ENCODE measurements around the gene GPC1.
"Not testable (repeated sequence)": the region's sequence is repeated elsewhere in the genome, so short reads cannot be mapped to it uniquely, and the experiment has no call there.

Gene GPC1

GRCh38 chr2:240435457-240435947, at the start of gene GPC1:
Gene GPC1 (plus strand): TSS chr2:240435663. CDS start chr2:240435919, 256 bp downstream.
- DNase-seq (ENCODE audit: low read depth), result peak; percentile 25

DNA sequence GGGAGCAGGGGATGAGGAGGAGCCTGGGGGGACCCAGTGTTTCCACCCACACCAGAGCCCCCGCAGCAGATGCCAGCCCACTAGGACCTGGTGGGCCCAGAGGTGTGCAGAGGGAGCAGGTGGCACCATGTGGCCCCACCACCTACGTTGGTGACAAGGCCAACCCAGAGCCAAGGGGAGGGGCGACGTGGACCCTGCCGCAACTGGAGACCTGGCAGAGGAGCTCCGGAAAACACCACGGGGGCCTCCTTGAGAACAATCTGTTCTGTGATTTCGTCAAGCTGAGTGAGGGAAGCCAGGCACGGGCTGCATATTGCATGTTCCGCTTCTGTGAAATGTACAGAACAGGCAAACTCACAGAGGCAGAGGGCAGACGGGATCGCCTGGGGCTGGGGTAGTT, 49.1 kb upstream of the GPC1 start:
- no peak for DNase-seq (ENCODE audit: low read depth)

DNA sequence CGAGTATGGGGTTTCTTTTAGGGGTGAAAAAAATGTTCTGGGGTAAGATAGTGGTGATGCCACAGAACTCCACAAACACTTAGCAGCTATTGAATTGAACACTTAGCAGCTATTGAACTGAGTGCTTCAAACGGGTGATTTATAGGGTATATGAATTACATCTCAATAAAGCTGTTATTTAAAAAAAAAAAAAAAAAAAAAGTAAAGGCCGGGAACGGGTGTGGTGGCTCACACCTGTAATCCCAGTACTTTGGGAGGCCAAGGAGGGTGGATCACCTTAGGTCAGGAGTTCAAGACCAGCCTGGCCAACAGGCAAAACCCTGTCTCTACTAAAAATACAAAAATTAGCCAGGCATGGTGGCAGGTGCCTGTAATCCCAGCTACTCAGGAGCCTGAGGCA, 48.7 kb upstream of the GPC1 start:
- DNase-seq (ENCODE audit: low read depth), result not testable (repeated sequence)

- DNase-seq (ENCODE audit: low read depth), result no peak
These were observed 48.2 kb upstream of the GPC1 start for GRCh38 chr2:240387325-240387668.

DNA sequence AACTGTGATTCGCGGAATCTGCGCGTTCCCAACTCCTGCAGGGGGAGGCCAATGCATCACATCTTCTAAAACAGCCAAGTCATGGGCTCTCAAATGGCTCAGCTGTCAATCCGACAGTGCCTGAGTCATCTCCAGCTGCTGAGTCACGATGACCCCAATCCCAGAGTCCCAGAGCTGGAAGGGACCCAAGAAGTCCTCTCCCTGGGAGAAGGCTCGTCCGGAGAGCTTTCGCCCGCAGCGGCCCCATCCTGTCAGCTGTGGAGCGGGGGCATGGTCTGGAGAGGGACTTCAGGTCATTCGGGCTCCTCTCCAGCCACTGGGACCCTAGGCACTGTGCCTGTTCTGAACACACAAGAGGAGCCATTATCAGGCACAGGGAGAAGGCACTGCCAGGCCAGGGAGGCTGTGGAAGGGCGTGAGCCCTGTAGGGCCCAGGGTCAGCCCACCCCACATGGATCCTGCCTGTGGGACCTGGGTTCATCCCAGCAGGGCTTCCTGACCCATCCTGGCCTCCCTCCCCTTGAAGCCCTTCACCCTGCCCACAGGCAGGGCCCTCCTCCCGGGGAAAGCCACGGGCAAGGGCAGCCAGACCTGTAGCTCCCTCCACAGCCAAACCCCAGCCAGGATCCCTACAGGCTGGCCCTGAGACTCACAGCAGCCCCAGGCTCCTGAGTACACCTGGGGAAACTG, 47.6 kb upstream of the GPC1 start:
- no peak for DNase-seq (ENCODE audit: low read depth)

DNA sequence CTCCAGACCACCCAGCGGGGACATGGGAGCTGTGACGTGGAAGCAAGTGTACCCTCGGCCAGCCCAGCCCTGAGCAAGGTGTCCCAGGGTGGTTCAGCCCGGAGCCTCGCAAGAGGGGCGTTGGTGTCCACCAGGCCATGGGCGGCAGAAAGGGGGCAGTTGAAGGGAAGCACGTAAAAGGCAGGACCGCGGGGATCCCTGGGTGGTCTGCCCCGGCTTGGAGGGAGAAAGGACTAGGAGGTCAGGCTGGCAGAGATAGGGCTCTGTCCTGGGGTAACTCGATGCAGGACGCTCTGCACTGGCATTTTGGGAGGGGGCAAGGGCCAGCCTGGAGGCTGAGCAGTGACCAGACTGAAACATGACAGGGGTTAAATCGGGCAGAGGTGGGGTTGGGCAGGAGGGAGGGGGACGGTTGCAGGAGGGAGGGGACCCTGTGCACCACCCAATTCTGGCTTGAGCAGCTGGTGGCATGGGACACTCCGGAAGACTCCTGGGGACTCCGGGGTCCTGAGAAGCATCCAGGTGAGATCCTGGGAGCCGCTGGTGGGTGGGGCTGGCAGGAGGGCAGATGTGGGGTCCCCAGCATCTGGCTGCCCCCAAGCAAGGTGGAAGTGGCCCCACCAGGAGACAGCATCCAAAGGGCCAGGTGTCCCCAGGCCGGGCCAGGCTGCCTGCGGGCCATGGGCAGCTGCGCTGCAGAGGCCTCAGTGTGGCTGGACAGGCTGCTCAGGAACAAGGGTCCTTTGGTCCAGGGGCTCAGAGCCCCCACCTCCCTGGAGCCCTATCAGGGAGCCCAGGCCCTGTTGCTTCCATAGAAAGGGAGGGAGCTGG, 46.8 kb upstream of the GPC1 start:
- DNase-seq (ENCODE audit: low read depth), result no peak

DNA sequence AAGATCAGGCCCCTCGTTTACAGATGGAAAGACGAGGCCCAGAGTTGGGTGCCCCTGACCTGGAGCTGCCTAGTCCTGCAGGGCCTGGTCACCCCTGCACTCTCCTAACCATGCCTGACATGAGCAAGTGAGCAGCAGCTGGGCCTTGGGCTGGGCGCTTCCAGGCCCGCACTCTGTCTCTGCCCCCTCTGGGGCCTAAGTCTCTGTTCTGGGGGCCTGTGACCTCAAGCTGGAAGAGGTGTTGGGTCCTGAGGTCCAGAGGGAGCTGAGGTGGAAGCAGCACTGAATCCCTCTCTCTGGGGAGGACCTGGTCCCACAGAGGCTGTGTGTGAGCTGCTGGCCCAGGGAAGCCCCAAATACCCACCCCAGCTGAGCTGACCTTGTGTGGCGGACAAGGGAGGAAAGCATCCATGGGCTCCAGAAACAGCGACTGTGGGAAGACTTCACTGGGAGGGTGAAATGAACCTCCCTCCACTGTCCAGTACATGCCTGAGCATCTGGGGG, 46.1 kb upstream of the GPC1 start:
- no peak for DNase-seq (ENCODE audit: low read depth)

- no peak for DNase-seq (ENCODE audit: low read depth)
These were observed 45.1 kb upstream of the GPC1 start for GRCh38 chr2:240390091-240391073.

- no peak for DNase-seq (ENCODE audit: low read depth)
These were observed 44.1 kb upstream of the GPC1 start for GRCh38 chr2:240391111-240392051.

DNA sequence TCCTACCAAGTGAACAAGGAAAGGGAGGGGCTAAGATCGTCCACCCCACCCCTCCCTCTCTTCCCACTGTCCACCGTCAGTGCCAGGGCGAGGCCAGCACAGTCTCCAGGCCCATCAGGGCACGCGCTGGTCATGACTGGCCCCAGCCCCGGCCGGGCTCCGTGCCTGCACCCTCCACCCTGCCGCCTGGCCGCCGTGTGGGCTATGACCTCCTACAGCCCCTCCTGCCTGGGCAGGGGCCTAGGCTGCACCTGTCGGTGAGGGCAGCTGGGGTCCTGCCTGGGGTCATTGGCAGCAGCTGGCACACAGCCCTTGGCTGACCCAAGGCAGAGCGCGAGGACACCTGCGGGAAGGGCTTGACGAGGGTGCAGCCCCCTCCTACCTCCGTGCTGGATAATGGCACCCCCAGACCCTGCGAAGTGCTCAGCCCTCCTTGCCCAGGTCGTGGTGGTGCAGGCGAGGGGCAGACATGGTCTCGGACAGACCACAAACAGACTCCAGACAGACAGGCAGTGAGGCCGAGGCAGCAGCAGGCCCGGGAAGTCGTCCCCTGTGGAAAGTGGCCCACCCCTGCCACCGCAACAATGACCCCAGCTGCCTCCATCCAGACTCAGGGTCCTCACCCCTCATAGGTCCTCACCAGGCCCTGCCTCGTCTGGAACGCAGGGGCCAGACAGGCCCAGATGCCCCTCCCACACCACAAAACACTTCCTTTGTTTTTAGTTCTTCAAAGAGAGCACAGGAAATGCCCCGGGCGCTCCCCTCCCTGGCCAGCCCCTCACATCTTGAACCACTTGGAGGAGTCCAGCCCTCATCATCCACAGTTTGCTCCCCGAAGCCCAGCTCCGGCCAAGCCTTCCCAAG, 43.1 kb upstream of the GPC1 start:
- no peak for DNase-seq (ENCODE audit: low read depth)

DNA sequence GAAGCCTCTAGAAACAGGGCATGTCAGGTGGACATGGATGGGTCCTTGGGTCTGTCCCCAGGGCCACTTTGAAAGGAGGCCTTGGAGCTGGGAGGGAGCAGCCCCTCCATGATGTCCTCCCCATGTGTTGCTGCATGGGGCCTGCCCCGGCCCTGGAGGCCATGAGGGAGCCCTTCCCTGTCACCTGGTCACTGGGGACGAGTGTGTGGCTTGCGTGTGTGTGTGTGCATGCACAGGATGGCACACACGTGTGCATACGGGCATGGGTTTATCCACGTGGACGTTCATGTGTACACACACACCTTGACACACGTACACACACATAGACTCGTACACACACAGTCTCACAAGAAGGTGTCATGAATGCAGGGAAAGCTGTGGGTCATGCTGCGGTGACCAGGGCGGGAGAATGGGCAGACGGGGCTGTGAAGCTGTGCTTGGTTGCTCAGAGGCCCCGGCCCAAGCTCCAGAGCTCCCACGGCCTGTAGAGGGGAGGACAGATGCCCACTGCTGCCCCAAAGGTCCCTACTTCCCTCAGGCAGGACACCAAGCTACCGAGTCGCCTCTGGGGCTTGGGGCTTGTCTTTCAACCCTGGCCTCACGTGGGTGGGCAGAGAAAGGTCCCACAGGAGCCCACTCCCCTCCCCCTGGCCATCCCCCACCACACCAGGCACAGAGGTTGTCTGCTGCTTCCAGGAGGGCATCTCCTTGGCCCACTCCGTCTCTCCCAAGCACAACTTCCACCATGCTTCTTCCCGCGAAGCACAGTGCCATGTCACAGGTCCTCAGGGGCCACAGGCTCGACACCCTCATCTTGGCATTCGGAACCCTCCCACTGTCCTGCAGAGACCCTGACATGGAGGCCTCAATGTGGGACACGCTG, 42.3 kb upstream of the GPC1 start:
- DNase-seq (ENCODE audit: low read depth), result no peak

GRCh38 chr2:240393831-240394410, 41.5 kb upstream of the GPC1 start:
- no peak for DNase-seq (ENCODE audit: low read depth)

DNA sequence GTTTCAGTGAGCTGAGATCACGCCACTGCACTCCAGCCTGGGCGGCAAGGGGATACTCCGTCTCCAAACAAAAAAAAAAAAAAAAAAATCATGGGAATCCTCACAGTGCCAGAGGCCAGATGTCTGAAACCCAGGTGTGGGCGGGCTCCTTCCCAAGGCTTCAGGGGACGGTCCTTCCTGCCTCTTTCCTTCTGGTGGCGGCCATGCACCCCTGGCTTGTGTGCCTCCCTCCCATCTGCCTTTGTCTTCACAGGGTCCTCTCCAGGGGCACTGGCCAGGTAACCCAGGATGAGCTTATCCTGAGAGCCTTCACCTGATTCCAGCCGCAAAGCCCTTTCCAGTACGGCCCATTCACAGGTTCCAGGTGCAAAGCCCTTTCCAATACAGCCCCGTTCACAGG, 40.9 kb upstream of the GPC1 start:
- DNase-seq (ENCODE audit: low read depth), result no peak

GRCh38 chr2:240395448-240395847, 40.0 kb upstream of the GPC1 start:
- no peak for DNase-seq (ENCODE audit: low read depth)

DNA sequence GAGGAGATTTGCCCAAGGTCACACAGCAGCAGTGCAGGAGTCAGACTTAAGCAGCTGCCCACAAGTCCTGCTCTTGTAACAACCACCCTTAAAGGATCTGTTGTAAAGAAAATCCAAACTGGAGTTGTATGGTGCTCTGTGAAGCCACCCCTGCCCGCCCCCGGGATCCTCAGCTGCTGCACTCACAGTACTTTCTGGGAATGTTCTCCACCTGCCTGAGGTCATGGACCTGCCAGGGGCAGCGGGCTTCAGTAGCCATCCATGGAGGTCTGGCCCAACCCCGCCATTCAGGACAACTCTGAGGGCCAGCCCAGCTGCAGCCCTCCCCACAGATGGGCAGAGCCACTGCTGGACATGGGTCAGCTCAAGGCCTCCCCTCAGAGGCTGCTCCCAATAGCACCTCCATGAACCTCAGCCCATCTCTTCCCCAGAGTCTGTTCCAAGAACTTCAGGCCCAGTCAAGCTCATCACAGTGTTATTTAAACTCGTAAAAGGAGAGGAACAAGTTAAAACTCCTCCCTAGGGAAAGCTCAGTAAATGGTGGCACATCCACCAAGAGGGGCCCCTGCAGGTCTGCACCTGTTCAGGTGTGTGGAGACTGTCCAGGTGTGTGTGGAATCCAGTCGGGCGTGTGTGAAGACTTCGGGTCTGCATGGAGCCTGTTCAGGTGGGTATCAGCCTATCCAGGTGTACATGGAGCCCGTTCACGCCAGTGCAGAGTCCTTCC, 39.4 kb upstream of the GPC1 start:
- no peak for DNase-seq (ENCODE audit: low read depth)

GRCh38 chr2:240396623-240397541, 38.6 kb upstream of the GPC1 start:
- DNase-seq (ENCODE audit: low read depth), result no peak

GRCh38 chr2:240397542-240397916, 37.9 kb upstream of the GPC1 start:
- DNase-seq (ENCODE audit: low read depth), result no peak

Data from activated T-helper 1 cell treated with Interleukin-2 at 50 U/mL for 16 hours (primary cell).